Suppressor macrophage treated with lipopolysaccharide for 1 hour (primary cell): ENCODE measurements around the gene RALY.

Experiments used
- DNase-seq, 3 donors: peaks; one replicate each; pipeline ENCODE4 v3.0.0-alpha.2; 2020 to 2022

The RALY gene

GRCh38 chr20:34083137-34083536 lies 89.4 kb downstream of the RALY start:
- DNase-seq: no peak

GRCh38 chr20:34083781-34084180 lies 90.1 kb downstream of the RALY start:
- no peak for DNase-seq

GRCh38 chr20:34084227-34084923 lies 90.7 kb downstream of the RALY start:
- DNase-seq: no peak

- no peak for DNase-seq
These were observed 91.9 kb downstream of the RALY start for GRCh38 chr20:34085544-34086040.

- no peak for DNase-seq
These were observed 94.8 kb downstream of the RALY start for GRCh38 chr20:34088305-34089174.

GRCh38 chr20:34089175-34089479 lies 95.4 kb downstream of the RALY start:
- DNase-seq: no peak

- no peak for DNase-seq
These were observed 96.1 kb downstream of the RALY start for GRCh38 chr20:34089655-34090345.

GRCh38 chr20:34090645-34091044 lies 96.9 kb downstream of the RALY start:
- DNase-seq: no peak

- no peak for DNase-seq
These were observed 98.0 kb downstream of the RALY start for GRCh38 chr20:34091637-34092200.

- DNase-seq: no peak
These were observed 100.2 kb downstream of the RALY start for GRCh38 chr20:34093895-34094294.

- no peak for DNase-seq
These were observed 102.1 kb downstream of the RALY start for GRCh38 chr20:34095825-34096224.

- no peak for DNase-seq
These were observed 103.2 kb downstream of the RALY start for GRCh38 chr20:34096699-34097444.

- DNase-seq: no peak
These were observed 104.9 kb downstream of the RALY start for GRCh38 chr20:34098570-34098969.

- no peak for DNase-seq
These were observed 106.0 kb downstream of the RALY start for GRCh38 chr20:34099675-34100074.

- DNase-seq: no peak
These were observed 106.9 kb downstream of the RALY start for GRCh38 chr20:34100576-34100975.

- no peak for DNase-seq
These were observed 108.6 kb downstream of the RALY start for GRCh38 chr20:34102342-34102741.

- DNase-seq: peak; percentile 6 to 26 (median 16)
These were observed 110.3 kb downstream of the RALY start for GRCh38 chr20:34104059-34104458.

- no peak for DNase-seq
These were observed 112.4 kb downstream of the RALY start for GRCh38 chr20:34105978-34106675.

GRCh38 chr20:34108616-34109174 lies 115.0 kb downstream of the RALY start:
- no peak for DNase-seq

- no peak for DNase-seq
These were observed 115.7 kb downstream of the RALY start for GRCh38 chr20:34109442-34109841.

GRCh38 chr20:34110025-34110744 lies 116.5 kb downstream of the RALY start:
- DNase-seq: no peak
